SHP77 treated with DMSO at 0.1 percent for 48 hours (cell line): ENCODE data around the gene CCDC107.

Experiments used
- DNase-seq: peaks from one replicate; lab custom pipeline; 2025; lab: John Stamatoyannopoulos, UW

Gene CCDC107

DNA sequence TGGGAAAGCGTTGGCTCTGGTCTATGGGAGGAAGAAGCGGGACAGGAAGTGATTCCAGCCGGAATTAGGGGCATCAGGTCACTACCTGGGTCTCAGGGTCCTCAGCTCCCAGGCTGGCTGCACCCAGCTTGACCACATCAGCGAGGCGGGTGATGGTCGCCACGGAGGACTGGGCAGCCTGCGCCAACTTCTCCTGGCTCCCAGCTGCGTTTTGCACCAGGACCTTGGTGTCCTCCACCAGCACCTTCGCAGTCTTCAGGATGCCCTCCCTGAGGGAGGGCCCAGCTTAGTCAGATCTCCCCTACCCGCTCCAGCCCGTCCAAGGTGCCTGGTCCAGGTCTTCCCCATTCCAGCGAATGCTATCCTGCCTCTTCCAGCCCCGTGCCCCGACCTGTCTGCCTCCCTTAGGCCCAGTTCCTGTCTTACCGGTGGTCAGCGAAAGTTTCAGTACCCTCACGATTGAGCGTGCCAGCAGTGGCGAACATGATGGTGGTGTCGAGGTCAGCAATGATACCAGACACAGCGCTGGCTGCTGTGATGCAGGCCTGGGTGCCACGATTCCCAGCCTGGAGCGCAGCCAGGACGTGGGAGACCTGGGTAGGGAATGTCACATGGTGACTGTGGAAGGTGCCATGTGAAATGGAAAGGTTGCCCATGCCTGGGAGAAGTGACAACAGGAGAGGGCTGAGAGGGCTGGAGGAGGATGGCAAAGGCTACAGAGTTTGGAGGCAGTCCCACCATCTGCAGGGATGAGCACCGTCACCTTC lies 46.0 kb downstream of the CCDC107 start:
- DNase-seq, result no peak

DNA sequence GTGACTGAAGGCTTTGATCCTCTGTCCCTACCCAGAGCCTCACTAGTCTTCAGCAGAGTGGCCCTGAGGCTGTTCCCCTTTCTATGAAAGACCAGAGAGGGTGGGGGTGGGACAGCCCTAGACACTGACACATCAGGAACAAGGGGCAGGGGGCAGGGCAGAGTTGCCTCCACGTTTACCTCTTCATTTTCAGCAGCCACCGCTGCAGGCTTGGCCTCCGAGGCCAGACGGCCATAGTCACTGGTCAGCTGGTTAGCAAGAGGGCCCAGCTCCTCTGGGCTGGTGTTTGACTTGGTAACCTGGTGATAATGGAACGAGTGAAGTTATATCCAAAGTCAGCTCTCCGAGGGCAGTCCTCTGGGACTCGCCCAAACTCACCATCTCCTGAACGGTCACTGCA lies 47.3 kb downstream of the CCDC107 start:
- no peak for DNase-seq

DNA sequence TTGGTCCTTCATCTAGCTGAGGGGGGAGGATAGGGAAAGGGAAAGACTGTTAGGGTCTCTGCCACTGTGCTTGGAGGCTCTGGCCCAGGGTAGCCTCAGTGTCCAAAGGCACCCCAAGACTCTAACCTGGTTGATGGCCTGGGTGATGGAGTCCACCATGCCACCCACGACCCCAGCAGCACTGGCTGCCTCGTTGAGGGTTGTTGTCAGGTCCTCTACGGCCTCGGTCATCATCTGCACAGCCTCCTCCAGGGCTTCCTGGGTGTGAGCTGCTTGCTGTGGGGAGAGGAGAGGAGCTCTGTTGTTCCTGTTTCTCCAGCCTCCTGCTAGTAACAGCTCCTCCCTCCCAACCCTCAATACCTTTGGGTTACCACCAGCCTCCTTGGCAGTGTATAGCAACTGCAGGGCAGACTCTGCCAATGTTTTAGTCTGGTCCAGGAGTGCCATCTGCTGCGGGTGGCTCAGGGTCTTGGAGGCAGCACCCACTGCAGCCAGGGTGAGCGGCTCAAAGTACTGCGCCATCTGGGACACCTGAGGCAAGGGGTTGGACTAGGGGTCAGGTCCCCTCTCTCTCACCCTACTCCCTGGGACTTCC lies 47.8 kb downstream of the CCDC107 start:
- DNase-seq, result no peak

DNA sequence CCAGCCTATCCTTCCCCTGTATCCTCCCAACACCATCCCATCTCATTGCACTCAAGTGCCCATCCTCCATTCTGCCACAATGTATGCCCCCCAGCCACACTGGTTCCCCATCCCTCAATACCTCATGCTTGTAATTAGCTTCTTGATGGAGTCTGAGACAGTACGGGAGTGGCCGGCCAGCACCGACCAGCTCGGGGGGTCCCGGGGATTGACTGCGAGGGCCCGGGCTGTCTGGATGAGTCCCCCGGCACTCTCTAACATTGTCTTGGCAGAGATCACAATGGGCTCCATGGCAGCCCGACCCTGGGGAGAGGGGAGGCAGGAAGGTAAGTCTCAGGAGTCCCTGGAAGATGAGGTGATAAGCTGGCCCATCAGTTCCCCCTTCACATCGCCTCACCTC lies 48.9 kb downstream of the CCDC107 start:
- DNase-seq, result no peak

DNA sequence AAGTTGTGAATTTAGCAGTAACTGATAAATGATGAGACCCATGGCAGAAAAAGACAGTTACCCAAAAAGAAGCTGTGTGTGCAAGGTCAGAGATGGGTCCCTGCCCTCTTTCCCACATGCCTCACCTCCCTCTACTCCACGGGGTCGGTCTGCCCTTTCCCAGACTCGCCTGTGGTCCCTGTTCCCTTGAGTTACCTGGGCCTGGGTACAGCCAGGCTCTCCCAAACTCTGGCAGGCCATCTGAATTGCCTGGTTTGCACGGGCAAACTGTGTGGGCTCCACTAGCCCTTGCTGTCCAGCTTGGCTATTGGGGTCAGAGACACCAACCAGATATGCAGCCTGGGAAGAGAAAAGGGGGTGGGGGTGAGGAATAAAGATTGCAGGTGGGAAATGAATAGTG lies 50.1 kb downstream of the CCDC107 start:
- no peak for DNase-seq

DNA sequence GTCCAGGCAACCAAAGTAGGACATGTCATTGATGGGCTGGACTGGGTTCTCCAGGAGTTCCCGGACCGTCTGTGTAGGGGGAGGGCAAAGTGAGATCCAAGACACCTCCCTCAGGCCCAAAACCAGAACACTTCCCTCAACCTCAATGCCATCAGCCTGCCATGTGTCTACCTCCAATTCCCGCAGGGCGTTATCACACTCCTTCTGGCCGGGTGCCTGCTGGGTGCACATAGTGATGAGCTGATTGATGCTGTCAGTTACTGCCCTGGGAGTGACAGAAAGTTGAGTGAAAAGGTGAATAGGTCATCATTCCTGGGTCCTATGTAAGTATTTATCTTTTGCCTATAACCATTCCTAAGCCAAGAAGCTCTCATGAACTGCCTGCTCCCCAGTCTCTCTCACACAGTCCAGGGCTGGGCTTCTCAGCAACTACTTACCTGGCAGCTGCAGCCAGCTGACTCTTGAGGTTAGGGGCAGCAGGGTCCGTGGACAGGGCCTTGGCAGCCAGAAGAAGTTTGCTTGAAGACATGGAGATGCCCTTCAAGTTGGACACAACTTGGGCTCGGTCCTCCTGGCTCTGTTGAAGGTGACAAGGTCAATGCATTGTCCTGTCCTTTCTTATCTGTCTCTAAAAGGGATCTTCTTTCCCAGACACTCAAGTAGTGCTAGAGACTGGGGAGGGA lies 52.9 kb downstream of the CCDC107 start:
- DNase-seq, result no peak
